ENCODE measurements around the gene CRELD2. TPM values are rescaled to one million over a fixed set of nuclear protein-coding genes. Genes with fewer than 3 reads are reported as not detected.
A peak's percentile ranks its signal among the peaks of the same experiment; 100 is the strongest.

Gene CRELD2
- total and polyA plus RNA-seq, 2 of the 8 experiments (the other 6 are each of a cell fraction or from before 2014, with no cell fraction given), result 24.5 to 36.6 TPM

GRCh38 chr22:49934160-49934890 is 15.9 kb downstream of the CRELD2 start:
- Histone ChIP-seq H2BK15ac (ENCODE audit: low read length) (peak overlapping the region; percentile 46; the same call in 1 of the 2 replicates), H2BK5ac (ENCODE audit: low read depth, low read length) (no peak overlapping the region), H3K23ac (ENCODE audit: insufficient read length) (no peak overlapping the region), H3K4me3 (ENCODE audit: extremely low read depth in 1 of 4, insufficient read depth in 2 of 4, low read depth in 3 of 4, low read length in 4 of 4) (peak overlapping the region in 2 of 4 experiments; percentile 21 to 61; a peak in 3 of 8 replicates), H4K5ac (ENCODE audit: insufficient read length, low read depth, low read length) (no peak overlapping the region), H2BK20ac (ENCODE audit: low read length) (peak overlapping the region; percentile 86; the same call in 1 of the 2 replicates), H4K91ac (replicated peaks; ENCODE audit: insufficient read length, low read length) (no peak overlapping the region), H4K8ac (ENCODE audit: extremely low read depth, insufficient read depth, low read length) (no peak overlapping the region), H3K4me1 (replicated peaks in 1 of 4; ENCODE audit: control insufficient read depth in 3 of 4, insufficient read depth in 4 of 4, low read length in 3 of 4) (peaks cover 5 to 21% (median 11%) of the 10 kb centered on the region in 4 experiments), H3K27me3 (replicated peaks in 1 of 4; ENCODE audit: control insufficient read depth in 3 of 4, extremely low read depth in 1 of 4, insufficient read depth in 3 of 4, low read length in 3 of 4) (peaks cover 0 to 11% (median 9%) of the 10 kb centered on the region in 4 experiments; a peak in 6 of 7 replicates), H4K20me1 (replicated peaks in 1 of 2; ENCODE audit: control insufficient read depth in 1 of 2, insufficient read depth in 2 of 2, low read length in 2 of 2) (peaks cover 0 to 7% of the 10 kb centered on the region in 2 experiments), H2BK120ac (replicated peaks; ENCODE audit: low read depth, low read length) (no peak overlapping the region), H3K79me2 (ENCODE audit: control insufficient read depth in 1 of 2, insufficient read depth in 2 of 2, low read length in 2 of 2) (no peaks in the 10 kb centered on the region), H3K9me3 (ENCODE audit: insufficient read depth in 2 of 2, low read depth in 1 of 2, low read length in 1 of 2) (no peaks in the 10 kb centered on the region), H2BK12ac (ENCODE audit: low read depth, low read length) (peak overlapping the region; percentile 75; the same call in 1 of the 2 replicates), H3K14ac (ENCODE audit: insufficient read length) (no peak overlapping the region), H3K27ac (ENCODE audit: low read depth, low read length) (no peak overlapping the region), H2AFZ (ENCODE audit: low read length) (no peak overlapping the region), H3K23me2 (ENCODE audit: low read depth, low read length) (peaks cover 8% of the 10 kb centered on the region; the same call in 1 of the 2 replicates), H3K79me1 (ENCODE audit: low read depth, low read length) (no peaks in the 10 kb centered on the region; the same call in 1 of the 2 replicates), H3K4me2 (ENCODE audit: insufficient read depth in 1 of 2, low read depth in 2 of 2, low read length in 2 of 2) (peak overlapping the region; percentile 54 to 76; a peak in 3 of 4 replicates), H3K36me3 (ENCODE audit: control insufficient read depth in 2 of 4, insufficient read depth in 4 of 4, low read length in 3 of 4) (no peaks in the 10 kb centered on the region), H3K18ac (ENCODE audit: extremely low read depth, low read length) (no peak overlapping the region; the same call in 1 of the 2 replicates), H2AK5ac (ENCODE audit: low read depth, low read length) (no peak overlapping the region), H3K4ac (replicated peaks; ENCODE audit: insufficient read length, low read depth, low read length) (peak overlapping the region; percentile 91), H3K56ac (replicated peaks; ENCODE audit: insufficient read length, low read depth, low read length) (no peak overlapping the region), H3K9ac (replicated peaks in 1 of 4; ENCODE audit: extremely low read depth in 1 of 4, low read depth in 3 of 4, low read length in 3 of 4) (no peak overlapping the region)
- POLR2A ChIA-PET (ENCODE audit: partially characterized antibody), result interaction anchor here (1.3 to 1.5 kb wide), 3 partner anchors 16 to 96 kb away, joined by 3 to 5 read pairs (median 4); partner anchors contain the start of genes ALG12, CRELD2 and PIM3
- WGBS, 2 experiments (ENCODE audit: extremely low coverage in 1 of 2, insufficient coverage in 1 of 2, insufficient read length in 1 of 2, insufficient replicate concordance in 2 of 2, low coverage in 1 of 2, low lambda C conversion rate in 2 of 2, missing lambda C conversion rate in 1 of 2), result 80% methylated on average over 20 of the region's 24 CpGs; no CpG with 5 or more reads in 1 of the 2 experiments
- CTCF ChIA-PET (ENCODE audit: partially characterized antibody), result interaction anchor here (0.6 to 5.2 kb wide), 5 partner anchors 42 to 515 kb away, joined by 3 to 54 read pairs (median 3); no protein-coding TSS in a partner anchor
- FAIRE-seq (no peak), DNase-seq (ENCODE audit: low read depth in 1 of 2, low spot score in 2 of 2) (no peak)
- TF ChIP-seq RNF2 (IDR thresholded peaks at IDR 0.05; ENCODE audit: borderline replicate concordance, low read depth, low read length, missing control alignments, poor library complexity, severe bottlenecking) (no peak), RAD21 (IDR thresholded peaks at IDR 0.05 in 1 of 2, conservative IDR thresholded peaks at IDR 0.05 in 1 of 2; ENCODE audit: low read depth in 2 of 2, low read length in 2 of 2) (no peak), MAX (IDR thresholded peaks at IDR 0.05) (no peak), USF2 (IDR thresholded peaks at IDR 0.05; ENCODE audit: low read length) (no peak), CHD2 (IDR thresholded peaks at IDR 0.05; ENCODE audit: low read length) (no peak), CBX8 (IDR thresholded peaks at IDR 0.05; ENCODE audit: borderline replicate concordance, low read depth, low read length) (no peak), ASH2L (IDR thresholded peaks at IDR 0.05; ENCODE audit: low read length) (no peak), HDAC6 (IDR thresholded peaks at IDR 0.05; ENCODE audit: low read depth, low read length) (no peak), KDM4A (IDR thresholded peaks at IDR 0.05; ENCODE audit: low read depth, low read length, severe bottlenecking) (no peak)
